HG03175 (cell line): ENCODE data around the gene SHISA9.

Experiments used
- ATAC-seq: cut with Tn5 transposase; IDR thresholded peaks from one replicate; pipeline ENCODE4 v1.9.1; 2021; ENCODE audit warnings: mild to moderate bottlenecking, moderate library complexity; ENCODE audit not compliant: unreplicated experiment

The SHISA9 gene

GRCh38 chr16:12942861-12943260 is 41.5 kb downstream of the SHISA9 start:
- ATAC-seq = no peak

- no peak for ATAC-seq
These were observed 42.9 kb downstream of the SHISA9 start for GRCh38 chr16:12944300-12944699.

GRCh38 chr16:12951392-12951791 is 50.0 kb downstream of the SHISA9 start:
- no peak for ATAC-seq

GRCh38 chr16:12951976-12952375 is 50.6 kb downstream of the SHISA9 start:
- ATAC-seq = no peak

GRCh38 chr16:12958366-12958765 is 57.0 kb downstream of the SHISA9 start:
- no peak for ATAC-seq

- no peak for ATAC-seq
These were observed 57.7 kb downstream of the SHISA9 start for GRCh38 chr16:12959072-12959471.

- ATAC-seq = no peak
These were observed 60.2 kb downstream of the SHISA9 start for GRCh38 chr16:12961626-12962025.

GRCh38 chr16:12964461-12964860 is 63.1 kb downstream of the SHISA9 start:
- no peak for ATAC-seq

- ATAC-seq = no peak
These were observed 63.9 kb downstream of the SHISA9 start for GRCh38 chr16:12965274-12965804.

- ATAC-seq = no peak
These were observed 69.8 kb downstream of the SHISA9 start for GRCh38 chr16:12971241-12971640.

- ATAC-seq = no peak
These were observed 70.8 kb downstream of the SHISA9 start for GRCh38 chr16:12972246-12972645.

GRCh38 chr16:12975766-12976165 is 74.4 kb downstream of the SHISA9 start:
- no peak for ATAC-seq

- no peak for ATAC-seq
These were observed 75.1 kb downstream of the SHISA9 start for GRCh38 chr16:12976496-12976895.

GRCh38 chr16:12976936-12977335 is 75.5 kb downstream of the SHISA9 start:
- ATAC-seq = no peak

- ATAC-seq = no peak
These were observed 84.1 kb downstream of the SHISA9 start for GRCh38 chr16:12985516-12985915.

- ATAC-seq = no peak
These were observed 86.7 kb downstream of the SHISA9 start for GRCh38 chr16:12988071-12988470.

GRCh38 chr16:12992066-12992465 is 90.7 kb downstream of the SHISA9 start:
- ATAC-seq = no peak

GRCh38 chr16:12994402-12994801 is 93.0 kb downstream of the SHISA9 start:
- ATAC-seq = no peak

GRCh38 chr16:12995721-12996372 is 94.4 kb downstream of the SHISA9 start:
- ATAC-seq = no peak

- no peak for ATAC-seq
These were observed 97.1 kb downstream of the SHISA9 start for GRCh38 chr16:12998361-12999085.

GRCh38 chr16:12999368-12999767 is 98.0 kb downstream of the SHISA9 start:
- no peak for ATAC-seq

GRCh38 chr16:13005721-13006247 is 104.4 kb downstream of the SHISA9 start:
- ATAC-seq = no peak
